Left forelimb (tissue), 1 donor: ENCODE results near the gene IFITM5.

ENCODE experiments used
- DNase-seq: peaks from one replicate; pipeline ENCODE4 v3.0.0-alpha.2; 2018; ENCODE audit warnings: low spot score

IFITM5 gene

DNA sequence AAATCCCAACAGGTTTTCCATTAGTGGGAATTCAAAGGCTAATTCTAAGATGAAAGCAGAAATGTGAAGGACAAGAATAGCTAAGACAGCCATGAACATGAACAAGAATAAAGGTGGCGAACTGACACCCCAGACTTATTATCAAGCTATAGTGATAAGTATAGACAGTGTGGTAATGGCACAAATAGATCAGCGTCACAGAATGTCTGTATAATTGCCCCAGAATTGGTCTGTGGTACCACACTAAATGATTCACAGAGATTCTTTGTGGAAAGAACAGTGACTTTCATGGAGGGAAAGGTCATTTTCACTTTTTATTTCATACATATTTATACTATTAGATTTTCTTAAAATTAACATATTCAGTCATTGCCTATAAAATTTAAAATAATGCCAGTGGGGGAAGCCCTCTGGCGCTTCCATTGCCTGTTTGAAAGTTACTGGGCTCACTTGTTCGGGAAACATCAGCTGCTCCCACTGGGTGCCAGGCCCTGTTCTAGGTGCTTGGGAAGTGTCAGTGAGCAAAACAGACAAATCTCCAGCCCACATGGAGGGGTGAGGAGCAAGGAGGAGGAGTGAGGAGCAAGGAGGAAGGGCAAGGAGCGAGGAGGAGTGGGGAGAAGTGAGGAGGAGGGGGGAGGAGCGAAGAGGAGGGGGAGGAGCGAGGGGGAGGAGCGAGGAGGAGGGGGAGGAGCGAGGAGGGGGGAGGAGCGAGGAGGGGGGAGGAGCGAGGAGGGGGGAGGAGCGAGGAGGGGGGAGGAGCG is 32.5 kb downstream of the IFITM5 start:
- DNase-seq = no peak

GRCh38 chr11:261624-262023 is 37.7 kb downstream of the IFITM5 start:
- no peak for DNase-seq

DNA sequence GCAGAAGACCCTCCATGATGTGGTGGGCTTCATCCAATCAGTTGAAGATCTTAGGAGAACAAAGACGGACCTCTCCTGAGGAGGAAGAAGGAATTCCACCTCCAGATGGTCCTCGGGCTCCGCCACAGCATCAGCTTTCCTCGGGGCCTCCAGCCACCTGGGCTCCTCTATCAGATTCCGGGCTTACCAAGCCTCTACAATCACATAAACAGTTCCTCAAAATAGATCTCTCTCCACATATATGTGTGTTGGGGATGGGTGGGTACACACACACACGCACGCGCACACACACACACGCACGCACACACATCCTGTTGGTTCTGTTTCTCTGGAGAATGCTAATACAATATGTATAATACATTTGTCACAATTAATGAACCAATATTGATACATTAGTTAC is 39.9 kb downstream of the IFITM5 start:
- DNase-seq = no peak

- no peak for DNase-seq
These were observed 41.4 kb downstream of the IFITM5 start for GRCh38 chr11:257766-258493.

GRCh38 chr11:256952-257737 is 42.2 kb downstream of the IFITM5 start:
- DNase-seq = no peak

GRCh38 chr11:255816-256215 is 43.5 kb downstream of the IFITM5 start:
- no peak for DNase-seq

GRCh38 chr11:255176-255575 is 44.1 kb downstream of the IFITM5 start:
- DNase-seq = no peak

- no peak for DNase-seq
These were observed 45.4 kb downstream of the IFITM5 start for GRCh38 chr11:253886-254270.

DNA sequence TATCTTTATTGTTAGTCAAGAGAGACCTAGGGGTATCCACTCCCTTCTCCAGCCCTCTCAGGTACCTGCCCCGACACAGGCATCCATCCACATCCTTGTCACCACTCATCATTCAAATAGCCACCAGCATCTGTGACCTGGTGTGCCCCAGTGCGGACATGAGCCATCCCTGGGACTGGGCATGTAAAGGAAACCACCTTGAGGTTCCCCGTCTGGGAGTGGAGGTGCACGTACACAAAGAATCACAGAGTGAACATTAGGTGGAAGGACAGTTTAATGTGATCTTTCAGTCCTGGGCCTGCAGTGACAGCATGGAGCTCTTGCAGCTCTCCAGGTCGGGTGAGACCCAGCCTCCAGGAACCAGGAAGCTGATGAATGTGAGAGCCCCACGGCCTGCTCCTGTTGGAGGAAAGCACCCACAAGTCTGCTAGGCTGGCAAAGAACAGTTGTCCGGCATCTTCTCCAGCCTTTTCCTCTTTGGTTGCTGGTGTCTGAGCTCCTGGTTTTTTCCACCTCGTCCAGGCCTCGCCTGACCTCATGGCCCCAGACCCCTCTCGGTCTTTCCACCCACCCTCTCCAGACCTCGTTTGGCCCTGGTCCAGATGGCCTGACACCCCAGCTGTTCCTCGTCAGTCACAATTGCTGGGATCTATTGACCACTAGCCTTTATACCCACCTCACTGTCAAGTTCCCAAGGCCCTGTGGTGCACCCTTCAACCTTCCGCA is 46.0 kb downstream of the IFITM5 start:
- DNase-seq = no peak

GRCh38 chr11:252666-253065 is 46.7 kb downstream of the IFITM5 start:
- DNase-seq = no peak

GRCh38 chr11:251550-251949 is 47.8 kb downstream of the IFITM5 start:
- DNase-seq = no peak

GRCh38 chr11:250740-251299 is 48.5 kb downstream of the IFITM5 start:
- DNase-seq = no peak

DNA sequence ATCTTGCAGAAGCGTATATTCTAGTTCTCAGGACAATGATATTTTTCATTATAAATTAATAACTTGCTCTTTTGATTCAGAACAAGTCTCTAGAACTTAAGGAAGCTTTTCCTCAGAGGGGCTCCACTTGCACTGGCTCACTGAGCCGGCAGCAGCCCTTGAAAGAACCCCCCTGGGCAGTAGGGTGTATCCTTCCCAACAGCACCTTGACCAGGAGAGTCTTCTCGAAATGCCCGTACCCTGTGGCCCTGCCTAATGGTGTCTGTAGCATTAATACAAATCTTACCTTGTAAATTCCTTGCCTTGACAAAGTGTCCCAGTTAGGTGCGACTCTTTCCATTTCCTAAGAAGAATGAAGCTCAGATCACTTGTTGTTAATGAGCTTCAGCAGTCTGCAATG is 49.1 kb downstream of the IFITM5 start:
- no peak for DNase-seq

DNA sequence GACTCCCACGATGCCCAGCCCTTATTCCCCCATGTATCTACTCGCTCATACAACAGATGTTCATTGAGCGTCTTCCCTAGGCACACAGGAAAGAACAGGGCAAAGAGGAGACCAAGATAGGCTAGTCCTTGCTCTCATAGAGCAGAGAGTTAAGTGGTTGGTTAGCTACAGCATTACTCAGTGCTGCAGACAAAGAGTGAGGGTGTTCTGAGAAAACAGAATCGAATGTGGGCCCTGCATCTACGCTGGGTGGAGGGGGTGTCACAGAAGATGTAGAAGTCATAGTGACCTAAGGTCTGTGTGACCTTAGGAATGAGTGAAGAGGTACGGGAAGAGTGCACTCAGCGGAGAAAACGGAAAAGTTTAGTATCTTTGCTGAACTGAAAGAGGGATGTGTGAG is 50.3 kb downstream of the IFITM5 start:
- no peak for DNase-seq
